PFSK-1 (cell line): ENCODE data around the gene SLC25A41.

Source experiments
- FOXP2 ChIP-seq: optimal IDR thresholded peaks from 2 replicates; pipeline ENCODE3; 2011; ENCODE audit warnings: borderline replicate concordance, control low read depth, inconsistent platforms; ENCODE audit not compliant: insufficient read depth; ENCODE audit errors: extremely low read length, extremely low read depth
- POLR2AphosphoS5 ChIP-seq: IDR thresholded peaks from 2 replicates; pipeline ENCODE4 v1.6.1; 2012; ENCODE audit warnings: low read depth, mild to moderate bottlenecking, control low read depth, low read length, moderate library complexity
- REST ChIP-seq, 2 experiments: IDR thresholded peaks; 2 replicates each; pipeline versions ENCODE4 v1.6.1 to v1.8.0; 2011 to 2012; ENCODE audit warnings: low read depth in 2 of 2, low read length in 2 of 2, control low read depth in 1 of 2, inconsistent platforms in 1 of 2, mild to moderate bottlenecking in 1 of 2, moderate library complexity in 1 of 2; ENCODE audit not compliant: insufficient read depth in 1 of 2
- SIN3A ChIP-seq: IDR thresholded peaks from 2 replicates; pipeline ENCODE4 v1.6.1; 2012; ENCODE audit warnings: mild to moderate bottlenecking, low read length, moderate library complexity, borderline replicate concordance; ENCODE audit not compliant: insufficient read depth
- TAF1 ChIP-seq: IDR thresholded peaks from 2 replicates; pipeline ENCODE4 v1.6.1; 2012; ENCODE audit warnings: low read length, control low read depth, borderline replicate concordance; ENCODE audit not compliant: insufficient read depth

Gene SLC25A41

GRCh38 chr19:6381030-6381750 lies 52.4 kb downstream of the SLC25A41 start:
- TF ChIP-seq REST (IDR thresholded peaks at IDR 0.05; ENCODE audit: insufficient read depth in 1 of 2, low read depth in 2 of 2, low read length in 2 of 2) (no peak), FOXP2 (no peak), POLR2AphosphoS5 (no peak), SIN3A (no peak), TAF1 (no peak)

GRCh38 chr19:6379744-6380143 lies 53.8 kb downstream of the SLC25A41 start:
- TF ChIP-seq POLR2AphosphoS5: no peak
- TF ChIP-seq FOXP2: no peak
- no peak for TF ChIP-seq SIN3A
- TF ChIP-seq TAF1: no peak
- no peak for TF ChIP-seq REST (IDR thresholded peaks at IDR 0.05; ENCODE audit: insufficient read depth in 1 of 2, low read depth in 2 of 2, low read length in 2 of 2)

- TF ChIP-seq POLR2AphosphoS5: no peak
- no peak for TF ChIP-seq REST (IDR thresholded peaks at IDR 0.05; ENCODE audit: insufficient read depth in 1 of 2, low read depth in 2 of 2, low read length in 2 of 2)
- no peak for TF ChIP-seq FOXP2
- no peak for TF ChIP-seq TAF1
- TF ChIP-seq SIN3A: no peak
Measured at GRCh38 chr19:6378486-6378885, 55.1 kb downstream of the SLC25A41 start.

GRCh38 chr19:6378041-6378440 lies 55.5 kb downstream of the SLC25A41 start:
- no peak for TF ChIP-seq REST (IDR thresholded peaks at IDR 0.05; ENCODE audit: insufficient read depth in 1 of 2, low read depth in 2 of 2, low read length in 2 of 2)
- TF ChIP-seq SIN3A: no peak
- no peak for TF ChIP-seq POLR2AphosphoS5
- no peak for TF ChIP-seq TAF1
- TF ChIP-seq FOXP2: no peak

GRCh38 chr19:6376512-6377190 lies 56.9 kb downstream of the SLC25A41 start:
- TF ChIP-seq REST (IDR thresholded peaks at IDR 0.05; ENCODE audit: insufficient read depth in 1 of 2, low read depth in 2 of 2, low read length in 2 of 2) (no peak), TAF1 (no peak), SIN3A (no peak), FOXP2 (no peak), POLR2AphosphoS5 (no peak; the same call in 1 of the 2 replicates)
